ENCODE results near the gene PLEKHD1.
A peak's percentile ranks its signal among the peaks of the same experiment; 100 is the strongest.

PLEKHD1 gene

GRCh38 chr14:69569859-69570258 lies 85.3 kb downstream of the PLEKHD1 start:
- H3K27ac Mint-ChIP-seq, result no peak overlapping the region
- no peak overlapping the region for H3K4me3 Mint-ChIP-seq
- H3K27me3 Mint-ChIP-seq, result peaks cover 61% of the 10 kb centered on the region
- ATAC-seq (no peak), DNase-seq (no peak)
- peaks cover 13% of the 10 kb centered on the region for H3K4me1 Mint-ChIP-seq
- no peaks in the 10 kb centered on the region for H3K9me3 Mint-ChIP-seq
- no peaks in the 10 kb centered on the region for H3K36me3 Mint-ChIP-seq (ENCODE audit: low read depth)

GRCh38 chr14:69570836-69571330 lies 86.4 kb downstream of the PLEKHD1 start:
- Mint-ChIP-seq H3K9me3 (no peaks in the 10 kb centered on the region), H3K27ac (no peak overlapping the region), H3K36me3 (ENCODE audit: low read depth) (no peaks in the 10 kb centered on the region), H3K4me1 (peaks cover 13% of the 10 kb centered on the region), H3K27me3 (peaks cover 65% of the 10 kb centered on the region), H3K4me3 (no peak overlapping the region)
- no peak for DNase-seq
- no peak for ATAC-seq

DNA sequence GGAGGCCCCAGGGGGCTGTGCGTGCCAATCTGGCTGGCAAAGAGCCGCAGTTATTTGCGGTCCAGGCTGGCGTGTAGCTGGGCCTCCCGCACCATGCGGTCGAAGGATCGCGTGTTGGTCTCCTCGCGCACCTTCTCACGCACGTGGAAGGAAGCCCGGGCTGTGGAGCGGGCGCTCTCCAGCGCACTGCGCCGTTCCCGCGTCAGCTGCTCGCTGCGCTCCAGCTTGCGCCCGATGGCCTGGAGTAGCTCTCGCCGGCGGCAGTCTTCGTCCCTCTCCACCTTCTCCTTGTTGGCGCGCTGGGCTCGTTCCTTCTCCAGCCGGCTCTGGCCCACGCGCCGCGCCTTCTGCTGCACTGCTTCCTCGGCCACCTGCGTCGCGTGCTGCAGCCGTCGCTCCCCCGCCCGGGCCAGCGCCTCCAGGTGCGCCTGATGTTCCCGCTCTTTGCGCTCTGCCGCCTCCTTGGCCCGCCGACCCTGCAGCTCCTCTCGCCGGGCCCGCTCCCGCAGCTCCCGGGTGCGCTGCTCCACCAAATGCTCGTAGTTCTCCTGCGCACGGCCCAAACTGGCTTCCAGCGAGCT lies 87.0 kb downstream of the PLEKHD1 start:
- no peak overlapping the region for H3K4me3 Mint-ChIP-seq
- no peak for ATAC-seq
- H3K4me1 Mint-ChIP-seq, result peaks cover 13% of the 10 kb centered on the region
- H3K36me3 Mint-ChIP-seq (ENCODE audit: low read depth), result no peaks in the 10 kb centered on the region
- DNase-seq, result no peak
- peaks cover 69% of the 10 kb centered on the region for H3K27me3 Mint-ChIP-seq
- H3K27ac Mint-ChIP-seq, result no peak overlapping the region
- no peaks in the 10 kb centered on the region for H3K9me3 Mint-ChIP-seq

GRCh38 chr14:69572030-69572840 lies 87.7 kb downstream of the PLEKHD1 start:
- Mint-ChIP-seq H3K27ac (no peak overlapping the region), H3K9me3 (no peaks in the 10 kb centered on the region), H3K4me3 (no peak overlapping the region), H3K36me3 (ENCODE audit: low read depth) (no peaks in the 10 kb centered on the region), H3K27me3 (peaks cover 70% of the 10 kb centered on the region), H3K4me1 (peaks cover 13% of the 10 kb centered on the region)
- DNase-seq, result peak; percentile 6
- ATAC-seq, result no peak

DNA sequence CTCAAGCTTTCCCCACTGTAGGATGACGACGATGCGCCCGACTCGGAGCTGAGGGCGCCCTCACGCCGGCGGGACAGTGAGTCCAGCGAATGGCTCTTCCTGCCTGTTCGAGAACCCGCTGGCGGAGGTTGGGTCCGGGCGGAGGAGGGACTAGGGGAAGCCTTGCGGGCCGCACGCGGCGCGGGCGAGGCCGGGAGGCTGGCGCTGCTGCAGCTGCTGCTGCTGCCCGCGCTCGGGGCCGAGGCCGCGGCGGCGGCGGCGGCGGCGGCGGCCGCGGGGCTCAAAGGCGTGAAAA lies 88.3 kb downstream of the PLEKHD1 start:
- Mint-ChIP-seq H3K4me3 (no peak overlapping the region), H3K4me1 (peaks cover 13% of the 10 kb centered on the region)

GRCh38 chr14:69573205-69573830 lies 88.8 kb downstream of the PLEKHD1 start:
- Mint-ChIP-seq H3K4me1 (peaks cover 13% of the 10 kb centered on the region), H3K9me3 (no peaks in the 10 kb centered on the region), H3K27ac (no peak overlapping the region), H3K36me3 (ENCODE audit: low read depth) (no peaks in the 10 kb centered on the region), H3K27me3 (peaks cover 61% of the 10 kb centered on the region), H3K4me3 (peak overlapping the region; percentile 38)
- ATAC-seq (no peak), DNase-seq (no peak)

More for the DNA sequence above, 88.3 kb downstream of the PLEKHD1 start:
- H3K9me3 Mint-ChIP-seq, result no peaks in the 10 kb centered on the region
- ATAC-seq (no peak), DNase-seq (no peak)
- peaks cover 65% of the 10 kb centered on the region for H3K27me3 Mint-ChIP-seq
- H3K27ac Mint-ChIP-seq, result no peak overlapping the region
- H3K36me3 Mint-ChIP-seq (ENCODE audit: low read depth), result no peaks in the 10 kb centered on the region

DNA sequence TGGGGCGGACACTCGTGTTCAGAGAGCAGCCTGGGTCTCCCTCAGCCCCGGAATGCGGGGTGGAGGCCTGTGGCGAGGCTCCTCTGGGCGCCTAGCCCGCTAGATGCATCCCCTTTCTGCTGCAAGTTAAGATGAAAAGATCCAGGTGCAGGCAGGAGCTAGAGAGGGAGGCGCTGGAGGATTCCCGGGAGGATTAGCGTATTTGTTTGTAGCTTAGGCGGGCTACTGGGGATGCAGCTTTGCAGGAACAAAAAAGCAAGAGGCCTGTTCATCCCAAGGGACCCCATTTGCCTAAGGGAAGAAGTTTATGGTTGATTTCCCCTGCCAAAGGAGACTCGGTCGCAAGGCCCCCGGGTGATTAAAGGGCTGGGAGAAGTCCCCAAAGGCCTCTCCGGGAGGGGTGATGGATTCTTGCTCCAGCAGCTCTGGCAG lies 89.3 kb downstream of the PLEKHD1 start:
- H3K27ac Mint-ChIP-seq, result no peak overlapping the region
- peak overlapping the region; percentile 38 for H3K4me3 Mint-ChIP-seq
- H3K9me3 Mint-ChIP-seq, result no peaks in the 10 kb centered on the region
- peaks cover 13% of the 10 kb centered on the region for H3K4me1 Mint-ChIP-seq
- H3K36me3 Mint-ChIP-seq (ENCODE audit: low read depth), result no peaks in the 10 kb centered on the region
- DNase-seq (peak; percentile 13), ATAC-seq (no peak)
- peaks cover 63% of the 10 kb centered on the region for H3K27me3 Mint-ChIP-seq

- peaks cover 13% of the 10 kb centered on the region for H3K4me1 Mint-ChIP-seq
- no peaks in the 10 kb centered on the region for H3K9me3 Mint-ChIP-seq
- DNase-seq (peak; percentile 80), ATAC-seq (peak; percentile 67)
- no peaks in the 10 kb centered on the region for H3K36me3 Mint-ChIP-seq (ENCODE audit: low read depth)
- H3K27ac Mint-ChIP-seq, result no peak within 1 kb of the TSS
- H3K4me3 Mint-ChIP-seq, result peak within 1 kb of the TSS; percentile 79
- peaks cover 57% of the 10 kb centered on the region for H3K27me3 Mint-ChIP-seq
Observed at GRCh38 chr14:69574263-69574953, 89.9 kb downstream of the PLEKHD1 start, which contains the start of gene CCDC177. Gene CCDC177, minus strand, starts transcription at chr14:69574871. Its CDS starts 1,249 bp downstream, at chr14:69573622.

DNA sequence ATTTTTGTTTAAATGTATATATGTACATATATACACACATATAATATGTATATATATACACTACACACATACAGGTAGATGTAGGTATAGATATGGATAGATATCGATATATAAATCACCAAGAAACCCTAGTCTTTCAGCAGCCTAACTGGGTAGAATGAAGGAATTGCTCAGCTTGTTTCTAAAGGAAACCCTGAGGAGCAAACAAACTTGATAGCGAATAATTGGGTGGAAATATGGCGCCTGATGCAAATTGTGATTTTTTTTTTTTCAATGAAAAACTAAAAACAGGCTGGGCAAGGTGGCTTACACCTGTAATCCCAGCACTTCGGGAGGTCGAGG lies 90.4 kb downstream of the PLEKHD1 start:
- H3K4me3 Mint-ChIP-seq, result peak overlapping the region; percentile 79
- DNase-seq, result no peak
- no peaks in the 10 kb centered on the region for H3K9me3 Mint-ChIP-seq
- peaks cover 52% of the 10 kb centered on the region for H3K27me3 Mint-ChIP-seq
- peaks cover 13% of the 10 kb centered on the region for H3K4me1 Mint-ChIP-seq
- no peak overlapping the region for H3K27ac Mint-ChIP-seq
- no peak for ATAC-seq
- H3K36me3 Mint-ChIP-seq (ENCODE audit: low read depth), result no peaks in the 10 kb centered on the region

GRCh38 chr14:69579476-69579875 lies 94.9 kb downstream of the PLEKHD1 start:
- Mint-ChIP-seq H3K9me3 (no peaks in the 10 kb centered on the region), H3K36me3 (ENCODE audit: low read depth) (no peaks in the 10 kb centered on the region), H3K27me3 (peaks cover 27% of the 10 kb centered on the region), H3K4me3 (no peak overlapping the region), H3K27ac (no peak overlapping the region), H3K4me1 (peaks cover 4% of the 10 kb centered on the region)
- no peak for ATAC-seq
- no peak for DNase-seq

- Mint-ChIP-seq H3K9me3 (no peaks in the 10 kb centered on the region), H3K36me3 (ENCODE audit: low read depth) (no peaks in the 10 kb centered on the region), H3K27me3 (peaks cover 22% of the 10 kb centered on the region), H3K4me1 (peaks cover 2% of the 10 kb centered on the region), H3K4me3 (no peak overlapping the region), H3K27ac (no peak overlapping the region)
- DNase-seq (no peak), ATAC-seq (peak; percentile 43)
Observed at GRCh38 chr14:69580009-69580577, 95.6 kb downstream of the PLEKHD1 start.

Measured in activated naive CD8-positive, alpha-beta T cell treated with anti-CD3 and anti-CD28 coated beads, Interleukin-2, amount 50 U/mL, for 24 hours (primary cell).